ENCODE results near the gene PDIA2. TPM values are rescaled to one million over a fixed set of nuclear protein-coding genes. Genes with fewer than 3 reads are reported as not detected.

The PDIA2 gene
- total and polyA plus RNA-seq, 10 of the 15 experiments (the other 5 are each of a cell fraction or from before 2014, with no cell fraction given), result 0.11 to 0.36 TPM; not detected in 8

GRCh38 chr16:316741-317464 is 33.9 kb downstream of the PDIA2 start (continued):
- no peak for TF ChIP-seq PAX8 (IDR thresholded peaks at IDR 0.05)

DNA sequence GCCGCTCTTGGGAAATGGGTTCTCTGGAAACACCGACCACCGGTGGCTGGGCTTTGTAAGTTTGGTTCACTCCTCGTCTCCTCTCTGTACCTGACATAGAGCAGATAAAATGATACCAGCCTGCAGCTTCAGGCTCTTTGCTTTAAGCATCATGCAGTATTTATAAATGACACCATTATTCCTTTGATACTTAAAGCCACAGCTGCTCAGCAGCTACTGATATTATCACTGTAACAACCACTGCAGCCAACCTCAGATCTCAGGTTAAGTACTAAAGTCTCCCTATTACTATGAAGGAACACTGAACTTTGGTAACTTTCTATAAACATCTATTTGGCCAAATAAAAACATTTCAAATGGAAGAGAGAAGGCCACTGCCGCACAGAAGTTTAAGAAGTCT is 34.6 kb downstream of the PDIA2 start:
- no peaks in the 10 kb centered on the region for H3K27me3 ChIP-seq (replicated peaks in 1 of 2; ENCODE audit: control insufficient read depth in 2 of 2, insufficient read depth in 2 of 2, low read length in 1 of 2)
- TF ChIP-seq IKZF2 (IDR thresholded peaks at IDR 0.05) (no peak), IKZF1 (conservative IDR thresholded peaks at IDR 0.05) (no peak)
- no peak for ATAC-seq
- H3K79me2 ChIP-seq (ENCODE audit: control insufficient read depth, insufficient read depth, low read length), result no peaks in the 10 kb centered on the region; the same call in none of the 2 replicates
- POLR2A ChIA-PET, result no interaction called here
- WGBS (ENCODE audit: insufficient coverage, insufficient replicate concordance, low lambda C conversion rate, missing lambda C conversion rate), result 99% methylated on average over 5 of the region's 5 CpGs
- no peak for FAIRE-seq
- no peak overlapping the region for H3K4me2 ChIP-seq (ENCODE audit: control insufficient read depth, insufficient read depth)
- RAD21 ChIA-PET (ENCODE audit: unreplicated experiment), result no interaction called here
- SMC1A ChIA-PET (ENCODE audit: uncharacterized antibody, unreplicated experiment), result no interaction called here
- H3K9ac ChIP-seq (ENCODE audit: control insufficient read depth, insufficient read depth, low read length), result no peak overlapping the region
- no peaks in the 10 kb centered on the region for H3K9me3 ChIP-seq (replicated peaks; ENCODE audit: control insufficient read depth, insufficient read depth, low read length)
- in situ Hi-C loops (cut with MboI) (no loop called here), intact Hi-C loops (cut with micrococcal nuclease; ENCODE audit: unreplicated experiment) (no loop called here)
- no peak overlapping the region for H2AFZ ChIP-seq (ENCODE audit: control insufficient read depth, low read depth, low read length)
- no peaks in the 10 kb centered on the region for H3K4me1 ChIP-seq (ENCODE audit: control insufficient read depth, insufficient read depth, low read length)
- H3K36me3 ChIP-seq (ENCODE audit: control insufficient read depth in 2 of 2, insufficient read depth in 2 of 2, low read length in 1 of 2), result peaks cover 3 to 18% of the 10 kb centered on the region in 2 experiments; a peak in 3 of 4 replicates
- CTCF ChIA-PET, result no interaction called here
- H4K20me1 ChIP-seq (ENCODE audit: control insufficient read depth, insufficient read depth), result no peaks in the 10 kb centered on the region
- no peak overlapping the region for H3K27ac ChIP-seq (ENCODE audit: control insufficient read depth, insufficient read depth)
- no peak overlapping the region for H3K4me3 ChIP-seq
- DNase-seq (ENCODE audit: low read depth, low spot score), result no peak
- no TSS peak for BruUV-seq (replicated peaks)

- intact Hi-C loops (cut with micrococcal nuclease; ENCODE audit: unreplicated experiment) (no loop called here), in situ Hi-C loops (cut with MboI) (no loop called here)
- H3K79me2 ChIP-seq (ENCODE audit: control insufficient read depth, insufficient read depth, low read length), result no peaks in the 10 kb centered on the region; the same call in none of the 2 replicates
- ChIA-PET SMC1A (ENCODE audit: uncharacterized antibody, unreplicated experiment) (no interaction called here), RAD21 (ENCODE audit: unreplicated experiment) (no interaction called here), CTCF (no interaction called here), POLR2A (no interaction called here)
- H3K4me3 ChIP-seq, result no peak overlapping the region
- H3K27ac ChIP-seq (ENCODE audit: control insufficient read depth, insufficient read depth), result no peak overlapping the region
- DNase-seq (ENCODE audit: low read depth, low spot score), result no peak
- H3K9me3 ChIP-seq (replicated peaks; ENCODE audit: control insufficient read depth, insufficient read depth, low read length), result no peaks in the 10 kb centered on the region
- no peaks in the 10 kb centered on the region for H3K27me3 ChIP-seq (replicated peaks in 1 of 2; ENCODE audit: control insufficient read depth in 2 of 2, insufficient read depth in 2 of 2, low read length in 1 of 2)
- H3K36me3 ChIP-seq (ENCODE audit: control insufficient read depth in 2 of 2, insufficient read depth in 2 of 2, low read length in 1 of 2), result peaks cover 3 to 15% of the 10 kb centered on the region in 2 experiments; a peak in 3 of 4 replicates
- peak; percentile 28; the same call in 1 of the 3 replicates for ATAC-seq
- H3K4me1 ChIP-seq (ENCODE audit: control insufficient read depth, insufficient read depth, low read length), result peaks cover under 1% of the 10 kb centered on the region
- H3K9ac ChIP-seq (ENCODE audit: control insufficient read depth, insufficient read depth, low read length), result no peak overlapping the region
- no TSS peak for BruUV-seq (replicated peaks)
- 99% methylated on average over 22 of the region's 22 CpGs for WGBS (ENCODE audit: insufficient coverage, insufficient replicate concordance, low lambda C conversion rate, missing lambda C conversion rate)
- FAIRE-seq, result no peak
- no peak overlapping the region for H3K4me2 ChIP-seq (ENCODE audit: control insufficient read depth, insufficient read depth)
- H4K20me1 ChIP-seq (ENCODE audit: control insufficient read depth, insufficient read depth), result no peaks in the 10 kb centered on the region
- H2AFZ ChIP-seq (ENCODE audit: control insufficient read depth, low read depth, low read length), result no peak overlapping the region
- TF ChIP-seq EP300 (IDR thresholded peaks at IDR 0.05; ENCODE audit: borderline replicate concordance in 1 of 2, control insufficient read depth in 1 of 2, low read depth in 2 of 2, low read length in 2 of 2) (no peak), USF1 (IDR thresholded peaks at IDR 0.05; ENCODE audit: borderline replicate concordance, extremely low read length, insufficient read depth, low read depth, low read length) (no peak), PBX3 (IDR thresholded peaks at IDR 0.05; ENCODE audit: insufficient replicate concordance, low read depth, low read length) (no peak), SMARCA5 (IDR thresholded peaks at IDR 0.05) (no peak), TARDBP (IDR thresholded peaks at IDR 0.05; ENCODE audit: borderline replicate concordance) (no peak), KDM1A (IDR thresholded peaks at IDR 0.05; ENCODE audit: borderline replicate concordance) (no peak), MTA3 (IDR thresholded peaks at IDR 0.05; ENCODE audit: borderline replicate concordance, low read length) (no peak), SREBF1 (IDR thresholded peaks at IDR 0.05; ENCODE audit: low read length) (no peak)
Measured at GRCh38 chr16:318628-319027, 35.7 kb downstream of the PDIA2 start.
